Skeletal muscle cell (primary cell): ENCODE data around the gene GDI1.
A peak's percentile ranks its signal among the peaks of the same experiment; 100 is the strongest.
"Not testable (repeated sequence)": the region's sequence is repeated elsewhere in the genome, so short reads cannot be mapped to it uniquely, and the experiment has no call there.

ENCODE experiments used
- DNase-seq: peaks from one replicate; pipeline ENCODE4 v3.0.0-alpha.2; 2010; ENCODE audit warnings: low read depth
- H3K4me3 ChIP-seq: 2 replicates; pipeline ENCODE4 v1.5.1; 2011; ENCODE audit warnings: low read depth, mild to moderate bottlenecking, control low read depth, low read length, moderate library complexity

The GDI1 gene

DNA sequence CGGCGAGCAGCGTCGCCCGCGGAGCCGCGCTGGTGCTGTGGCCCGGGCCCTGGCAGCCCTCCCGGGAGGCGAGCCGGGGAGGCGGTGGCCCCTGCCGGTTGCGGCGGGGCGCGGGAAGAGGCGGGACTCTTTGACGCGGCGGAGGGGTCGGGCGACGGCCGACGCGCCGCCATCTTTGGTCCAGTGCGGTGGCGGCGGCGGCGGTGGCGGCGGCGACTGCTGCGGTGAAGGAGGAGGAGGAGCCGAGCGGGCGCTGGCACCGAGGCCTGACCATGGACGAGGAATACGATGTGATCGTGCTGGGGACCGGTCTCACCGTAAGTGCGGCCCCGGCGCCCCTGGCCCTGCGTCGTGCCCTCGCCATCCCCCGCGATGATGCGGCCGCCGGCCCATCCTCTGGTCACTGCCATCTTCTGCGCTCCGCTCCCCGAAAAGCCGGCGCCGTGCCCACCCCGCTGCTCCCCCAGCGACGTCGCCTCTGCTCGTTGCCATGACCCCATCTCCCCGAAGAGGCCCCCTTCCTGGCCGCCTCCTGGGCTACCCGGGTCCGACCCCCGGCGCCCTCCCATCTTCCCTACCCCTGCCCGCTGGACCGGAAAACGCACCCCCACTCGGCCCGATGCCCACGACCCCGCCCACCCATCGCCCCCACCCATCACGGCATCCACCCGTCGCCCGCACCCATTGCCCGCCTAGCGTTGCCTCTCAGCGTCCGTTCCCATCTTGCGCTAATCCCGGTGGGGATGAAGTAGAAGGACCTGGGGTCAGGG is at the start of gene GDI1:
Gene GDI1 (plus strand): TSS at position 172 of the 770 bp plus-strand sequence. CDS start 101 bp downstream, at position 273.
- DNase-seq: no peak

DNA sequence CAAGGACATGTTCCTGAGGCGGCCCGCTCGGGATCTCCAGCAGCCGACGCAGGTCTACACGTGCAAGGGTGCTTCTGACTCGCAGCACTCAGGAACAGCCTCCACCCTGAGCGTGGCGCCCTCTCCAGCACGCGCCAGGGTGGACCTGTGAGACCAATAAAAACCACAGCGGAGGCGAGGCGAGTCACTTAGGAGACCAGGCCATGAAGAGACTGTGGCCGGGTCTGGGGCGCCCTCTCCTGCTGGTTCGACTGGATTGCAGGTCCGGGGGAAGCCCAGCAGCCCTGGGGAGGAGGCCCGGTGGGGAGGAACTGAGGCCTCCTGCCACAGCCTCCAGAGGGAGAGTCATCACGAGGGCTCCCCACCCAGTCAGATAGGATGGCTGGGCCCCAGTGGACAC is 48.9 kb upstream of the GDI1 start:
- not testable (repeated sequence) for H3K4me3 ChIP-seq, DNase-seq

More for the DNA sequence above, at the start of gene GDI1:
- H3K4me3 ChIP-seq: peak within 1 kb of the TSS; percentile 56

DNA sequence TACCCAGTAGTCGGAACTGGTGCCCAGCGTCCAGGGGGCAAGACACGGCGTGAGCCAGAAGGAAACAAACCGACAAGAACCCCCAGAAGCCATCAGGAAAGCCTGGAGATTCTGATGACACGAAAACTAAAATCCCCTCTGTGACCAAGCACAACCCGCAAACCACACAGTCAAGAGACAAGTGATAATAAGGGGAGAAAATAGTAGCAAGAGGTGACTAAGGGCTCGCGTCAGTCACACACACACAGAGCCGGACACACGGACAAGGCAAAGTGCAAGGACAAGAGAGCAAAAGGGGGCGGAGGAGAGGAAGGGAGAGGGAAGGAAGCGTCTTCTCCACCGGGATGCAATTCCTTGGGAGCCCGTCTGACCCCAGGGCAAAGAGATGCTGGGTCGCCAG is 48.3 kb upstream of the GDI1 start:
- not testable (repeated sequence) for DNase-seq, H3K4me3 ChIP-seq

DNA sequence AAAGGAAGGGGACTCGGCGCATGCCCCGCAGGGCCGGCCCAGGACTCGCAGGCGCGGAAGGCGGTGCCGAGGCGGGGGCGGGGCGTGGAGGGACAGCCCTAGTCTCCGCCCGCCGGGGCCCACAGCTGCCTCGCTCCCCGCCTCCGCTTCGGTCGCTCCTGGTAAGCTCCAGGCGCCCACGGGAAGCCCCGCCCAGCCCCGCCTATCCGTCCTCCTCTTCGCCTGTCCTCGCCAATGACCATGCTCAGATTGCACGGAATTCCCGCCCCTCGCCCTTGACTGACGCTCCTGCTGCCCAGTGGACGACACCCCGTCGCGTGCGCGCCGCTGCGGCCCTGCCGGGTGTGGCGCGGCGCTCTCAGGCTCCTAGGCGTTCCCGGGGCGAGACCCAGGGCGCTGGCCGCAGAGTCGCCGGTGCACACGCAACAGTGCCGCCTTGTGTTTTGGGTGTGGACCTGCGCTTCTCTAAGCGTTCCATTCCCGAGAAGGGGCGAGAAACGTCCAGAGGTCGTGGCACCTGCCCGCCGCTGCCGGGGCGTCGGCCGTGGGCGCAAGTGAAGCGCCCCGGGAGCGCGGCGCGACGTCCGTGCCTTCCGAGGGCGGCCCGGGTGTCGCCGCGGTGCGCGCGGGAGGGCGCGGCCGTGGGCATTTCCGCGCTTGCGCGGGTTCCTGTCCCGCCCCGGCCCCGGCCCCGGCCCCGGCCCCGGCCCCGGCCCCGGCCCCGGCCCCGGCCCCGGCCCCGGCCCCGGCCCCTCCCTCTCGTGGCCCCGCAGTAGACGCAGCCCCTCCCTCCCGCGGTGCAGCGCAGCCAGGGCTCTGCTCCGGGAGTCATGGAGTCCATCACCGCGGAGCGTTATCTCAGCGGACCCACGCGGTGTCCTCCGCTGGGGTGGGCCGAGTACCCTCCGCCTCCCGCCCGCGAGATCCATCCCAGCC is 46.9 kb upstream of the GDI1 start:
- peak overlapping the region; percentile 33 for H3K4me3 ChIP-seq
- not testable (repeated sequence) for DNase-seq

DNA sequence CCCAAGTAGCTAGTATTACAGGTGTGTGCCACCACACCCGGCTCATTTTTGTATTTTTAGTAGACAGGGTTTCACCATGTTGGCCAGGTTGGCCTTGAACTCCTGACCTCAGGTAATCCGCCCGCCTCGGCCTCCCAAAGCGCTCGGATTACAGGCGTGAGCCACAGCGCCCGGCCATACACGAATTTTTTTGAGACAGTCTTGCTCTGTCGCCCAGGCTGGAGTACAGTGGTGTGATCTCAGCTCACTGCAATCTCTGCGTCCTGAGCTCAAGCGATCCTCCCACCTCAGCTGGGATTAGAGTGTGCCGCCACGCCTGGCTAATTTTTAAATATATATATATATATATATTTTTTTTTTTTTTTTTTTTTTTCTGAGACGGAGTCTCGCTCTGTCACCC is 40.6 kb upstream of the GDI1 start:
- not testable (repeated sequence) for H3K4me3 ChIP-seq

DNA sequence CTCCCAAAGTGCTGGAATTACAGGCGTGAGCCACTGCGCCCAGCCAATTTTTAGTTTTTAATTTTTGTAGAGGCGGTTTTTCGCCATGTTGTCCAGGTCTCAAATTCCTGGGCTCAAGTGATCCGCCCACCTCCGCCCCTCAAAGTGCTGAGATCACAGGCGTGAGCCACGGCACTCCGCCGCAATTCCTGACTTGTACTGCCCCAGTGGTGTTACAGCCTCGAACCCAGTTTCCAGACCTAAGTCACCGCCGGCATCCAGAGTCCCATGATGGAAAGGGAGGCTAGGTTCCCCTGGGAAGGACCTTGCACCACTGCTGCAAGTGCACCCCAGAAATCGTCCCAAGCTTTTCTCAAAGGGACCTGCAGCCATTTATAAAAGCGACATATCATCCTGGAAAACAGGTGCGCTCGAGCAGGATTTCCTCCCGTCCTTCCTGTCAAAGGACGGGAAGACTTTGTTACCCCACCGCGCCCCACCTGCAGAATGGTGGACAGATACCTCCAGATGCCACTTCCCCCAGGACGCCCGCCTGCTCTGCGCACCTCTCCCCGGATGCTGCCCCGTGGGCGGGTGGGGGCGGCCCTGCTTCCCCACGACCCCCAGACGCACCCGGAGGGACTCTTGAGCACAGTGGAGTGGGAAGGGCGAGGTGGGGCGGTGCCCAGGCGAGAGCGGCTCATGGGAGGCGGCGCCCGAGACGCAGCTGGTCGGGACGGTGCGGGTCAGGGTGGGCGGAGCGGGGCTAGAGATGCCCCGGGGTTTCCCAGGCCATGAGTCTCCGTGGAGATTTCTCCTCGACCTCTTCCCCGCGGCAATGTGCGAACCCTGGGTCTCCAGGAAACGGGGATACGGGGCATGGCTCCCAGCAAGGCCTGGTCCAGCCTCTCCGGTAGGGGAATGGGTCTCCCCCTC is 39.7 kb upstream of the GDI1 start:
- no peak for DNase-seq
- peak overlapping the region; percentile 70 for H3K4me3 ChIP-seq

More for the DNA sequence above, 40.6 kb upstream of the GDI1 start:
- DNase-seq: not testable (repeated sequence)

DNA sequence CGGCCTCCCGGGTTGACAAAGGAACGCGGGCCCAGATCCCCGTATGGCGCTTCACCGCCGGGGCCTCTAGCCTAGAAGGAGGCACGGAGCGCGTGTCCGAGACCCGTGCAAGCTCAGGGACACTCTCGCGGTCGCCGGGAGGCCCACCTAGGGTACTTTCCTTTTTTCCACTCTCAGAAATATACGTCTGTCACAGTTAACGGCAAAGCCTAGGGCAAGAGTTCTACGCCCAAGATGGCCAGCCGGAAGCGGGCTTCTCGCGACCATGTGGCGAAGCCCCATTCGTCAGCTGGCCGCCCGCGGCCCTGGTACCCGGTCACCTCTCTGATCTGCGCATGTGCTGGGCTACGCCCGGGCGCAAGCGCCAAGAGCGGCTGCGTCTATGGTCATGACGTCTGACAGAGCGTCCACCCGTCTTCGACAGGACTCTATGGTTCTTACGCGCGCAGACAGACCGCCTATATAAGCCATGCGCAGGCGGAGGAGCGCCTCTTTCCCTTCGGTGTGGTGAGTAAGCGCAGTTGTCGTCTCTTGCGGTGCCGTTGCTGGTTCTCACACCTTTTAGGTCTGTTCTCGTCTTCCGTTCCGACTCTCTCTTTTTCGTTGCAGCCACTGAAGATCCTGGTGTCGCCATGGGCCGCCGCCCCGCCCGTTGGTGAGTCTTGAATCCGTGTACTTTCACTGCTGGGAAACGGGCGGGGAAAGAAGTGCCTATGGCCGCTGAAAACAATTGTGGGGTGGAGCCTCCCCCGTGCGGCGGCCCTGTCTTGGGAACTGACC is 38.9 kb upstream of the GDI1 start, which contains the start of gene RPL10:
Gene RPL10 (plus strand): TSS at position 490 of the 780 bp plus-strand sequence. CDS start 143 bp downstream, at position 633.
- H3K4me3 ChIP-seq: peak within 1 kb of the TSS; percentile 70
- peak; percentile 90 for DNase-seq

DNA sequence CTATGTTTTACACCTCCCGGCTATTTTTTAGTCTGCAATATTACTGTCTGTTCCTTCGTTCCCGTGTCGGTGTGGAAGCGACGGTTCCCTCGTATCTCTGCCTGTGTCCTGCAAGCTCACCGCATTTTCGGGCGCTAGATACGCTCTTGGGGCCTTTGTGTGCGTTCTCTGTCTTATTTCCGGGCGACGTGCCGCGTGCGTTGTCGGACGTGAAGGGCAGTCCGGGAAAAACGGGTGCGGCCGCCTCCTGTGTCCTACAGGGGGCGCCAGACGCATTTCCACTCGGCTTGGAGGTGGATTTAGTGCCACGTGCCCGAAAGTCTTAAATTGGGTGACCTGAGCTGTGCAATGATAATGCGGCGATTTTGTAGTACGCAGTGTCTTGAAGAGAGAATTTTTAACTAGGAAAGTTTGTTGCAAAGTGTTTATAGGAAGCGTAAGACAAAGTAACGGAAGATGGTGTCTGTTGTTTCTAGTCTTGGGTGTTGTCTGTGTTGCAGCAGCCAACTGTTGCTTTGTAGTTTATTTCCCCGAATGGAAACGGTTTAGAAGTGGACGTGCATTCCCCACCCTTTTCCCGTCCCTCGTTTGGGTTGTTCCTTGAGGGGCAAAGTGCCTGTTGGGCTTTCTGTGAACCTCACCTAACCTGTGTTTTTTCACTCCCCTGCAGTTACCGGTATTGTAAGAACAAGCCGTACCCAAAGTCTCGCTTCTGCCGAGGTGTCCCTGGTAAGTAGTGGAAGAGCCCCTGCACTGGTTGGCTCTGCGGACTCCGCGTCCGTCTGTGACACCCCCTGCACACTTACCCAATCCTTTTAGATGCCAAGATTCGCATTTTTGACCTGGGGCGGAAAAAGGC is 38.1 kb upstream of the GDI1 start:
- no peak for DNase-seq
- peak overlapping the region; percentile 70 for H3K4me3 ChIP-seq

DNA sequence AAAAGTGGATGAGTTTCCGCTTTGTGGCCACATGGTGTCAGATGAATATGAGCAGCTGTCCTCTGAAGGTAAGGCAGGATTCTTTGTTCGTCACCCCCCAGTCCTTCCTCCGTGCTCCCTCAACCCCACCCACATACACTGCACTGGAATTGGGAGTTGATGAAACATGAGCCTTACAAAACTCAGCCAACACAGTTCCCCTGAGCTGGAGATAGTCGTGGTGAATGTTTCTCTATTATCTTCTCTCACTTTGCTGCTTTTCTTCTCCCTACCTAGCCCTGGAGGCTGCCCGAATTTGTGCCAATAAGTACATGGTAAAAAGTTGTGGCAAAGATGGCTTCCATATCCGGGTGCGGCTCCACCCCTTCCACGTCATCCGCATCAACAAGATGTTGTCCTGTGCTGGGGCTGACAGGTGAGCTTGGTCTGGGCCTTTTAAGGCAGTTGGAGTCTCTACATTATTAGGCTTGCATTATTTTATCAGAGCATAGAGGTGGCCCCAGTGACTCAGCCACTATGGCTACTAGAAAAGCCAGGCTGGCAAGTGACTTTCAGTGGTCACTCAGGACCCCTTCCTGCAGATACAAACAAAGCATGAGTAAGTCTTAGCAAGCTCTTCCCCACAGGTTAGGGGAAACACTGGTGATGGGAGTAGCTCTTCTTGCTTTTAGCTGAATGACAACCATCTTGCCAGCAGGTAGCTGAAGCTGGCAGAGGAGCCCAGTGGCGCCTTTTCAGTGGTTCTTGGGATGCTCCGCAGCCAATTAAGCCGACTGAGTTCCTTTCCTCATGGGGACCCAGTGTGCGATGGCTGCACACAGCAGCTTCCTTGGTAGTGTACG is 37.2 kb upstream of the GDI1 start:
- peak overlapping the region; percentile 70 for H3K4me3 ChIP-seq
- no peak for DNase-seq

DNA sequence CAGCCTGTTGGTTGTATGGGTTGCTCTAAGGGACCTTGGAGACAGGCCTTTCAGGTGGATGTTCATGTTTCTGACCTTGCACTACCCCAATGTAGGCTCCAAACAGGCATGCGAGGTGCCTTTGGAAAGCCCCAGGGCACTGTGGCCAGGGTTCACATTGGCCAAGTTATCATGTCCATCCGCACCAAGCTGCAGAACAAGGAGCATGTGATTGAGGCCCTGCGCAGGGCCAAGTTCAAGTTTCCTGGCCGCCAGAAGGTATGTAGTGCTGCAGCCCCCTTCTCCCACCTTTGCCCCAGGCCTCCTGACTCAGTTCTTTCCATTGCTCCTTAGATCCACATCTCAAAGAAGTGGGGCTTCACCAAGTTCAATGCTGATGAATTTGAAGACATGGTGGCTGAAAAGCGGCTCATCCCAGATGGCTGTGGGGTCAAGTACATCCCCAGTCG is 36.6 kb upstream of the GDI1 start:
- peak overlapping the region; percentile 70 for H3K4me3 ChIP-seq
- DNase-seq: not testable (repeated sequence)

DNA sequence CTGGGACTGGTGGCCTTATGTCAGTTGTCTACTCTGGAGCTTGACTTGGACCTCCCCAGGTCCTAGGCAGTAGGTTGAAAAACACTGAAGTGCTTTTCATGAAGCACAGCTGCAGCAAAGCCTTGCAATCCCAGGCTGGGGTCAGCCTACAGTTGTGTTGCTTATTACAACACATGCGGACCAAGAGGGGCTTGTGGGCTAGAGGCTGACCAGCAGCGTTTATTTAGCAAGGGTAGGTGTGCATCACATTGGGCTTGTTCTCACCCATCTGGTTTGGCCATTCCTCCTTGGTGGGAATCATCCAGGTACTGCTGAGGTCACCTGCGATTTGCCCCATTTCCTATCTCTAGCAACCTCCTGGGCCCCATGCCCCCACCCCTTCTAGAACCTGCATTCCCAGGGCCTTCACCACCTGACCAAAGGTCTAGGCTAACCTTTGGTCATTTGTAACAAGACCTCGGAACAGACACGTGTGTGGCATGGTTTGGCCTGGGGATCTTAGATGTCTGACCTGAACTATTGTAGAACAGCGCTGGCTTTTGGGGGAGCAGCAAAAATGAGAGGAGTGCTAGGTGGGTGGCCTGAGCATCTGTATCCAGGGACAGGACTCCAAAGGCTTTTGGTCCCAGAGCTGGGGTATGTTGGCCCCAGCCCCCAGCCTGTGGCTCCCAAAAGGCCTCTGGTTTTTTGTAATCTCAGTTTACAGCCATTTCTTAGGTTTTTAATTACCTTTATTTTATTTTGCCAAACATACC is 35.7 kb upstream of the GDI1 start:
- DNase-seq: no peak
- H3K4me3 ChIP-seq: no peak overlapping the region

DNA sequence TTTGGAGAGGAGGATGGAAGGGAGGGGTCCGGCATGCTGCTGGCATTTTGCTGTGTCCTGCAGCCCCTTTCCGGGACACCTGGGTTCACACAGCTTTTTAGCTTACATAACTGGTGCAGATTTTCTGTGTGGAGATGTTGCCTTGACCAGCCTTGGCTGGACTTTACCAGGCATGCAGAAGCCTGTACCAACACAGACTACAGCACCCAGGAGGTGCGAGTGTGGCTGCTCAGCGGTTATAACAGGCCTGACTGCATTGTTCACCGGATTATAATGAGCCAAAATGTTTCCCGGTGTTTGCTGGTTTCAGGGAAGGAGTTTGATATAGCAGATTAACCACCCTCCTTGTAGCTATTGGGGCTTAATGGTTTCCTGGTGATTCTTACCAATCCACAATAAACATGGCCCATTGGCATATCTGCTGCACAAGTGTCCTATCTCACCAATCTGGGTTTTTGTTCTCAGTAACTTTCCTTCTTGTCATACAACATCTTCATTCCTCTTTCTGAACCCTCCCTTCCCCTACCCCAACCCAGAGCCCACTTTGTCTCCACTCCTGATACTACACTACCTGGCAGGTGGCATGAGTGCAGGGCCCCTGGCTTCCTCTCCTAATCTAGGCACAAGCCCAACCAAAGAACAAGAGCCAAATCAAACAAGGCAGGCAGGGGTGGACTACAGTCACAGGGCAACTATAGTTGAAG is 34.9 kb upstream of the GDI1 start:
- no peak overlapping the region for H3K4me3 ChIP-seq
- DNase-seq: no peak

DNA sequence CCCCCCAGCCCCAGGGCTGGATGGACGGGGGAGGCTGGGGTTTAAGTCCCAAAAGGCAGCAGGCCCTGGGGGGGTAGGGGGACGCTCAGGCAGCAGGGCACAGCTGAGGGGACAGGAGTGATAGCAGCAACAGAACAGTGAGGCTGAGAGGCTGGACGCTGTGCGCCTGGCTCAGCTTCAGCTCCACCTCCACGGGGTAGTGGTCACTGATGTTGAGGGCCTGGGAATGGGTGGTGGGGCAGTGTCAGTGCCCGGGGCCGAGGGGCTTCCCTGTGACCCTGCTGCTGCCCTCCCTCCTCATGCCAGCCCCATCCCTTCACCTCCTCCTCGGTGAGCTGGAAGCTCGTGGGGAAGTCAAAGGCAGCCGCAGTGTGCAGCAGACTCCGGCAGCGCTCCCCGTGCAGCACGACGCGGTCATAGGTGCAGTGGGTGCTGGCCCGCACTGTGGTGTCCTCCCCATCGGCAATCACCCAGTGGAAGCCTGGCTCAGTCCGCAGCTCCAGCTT is 34.3 kb upstream of the GDI1 start:
- DNase-seq: no peak
- H3K4me3 ChIP-seq: no peak overlapping the region

DNA sequence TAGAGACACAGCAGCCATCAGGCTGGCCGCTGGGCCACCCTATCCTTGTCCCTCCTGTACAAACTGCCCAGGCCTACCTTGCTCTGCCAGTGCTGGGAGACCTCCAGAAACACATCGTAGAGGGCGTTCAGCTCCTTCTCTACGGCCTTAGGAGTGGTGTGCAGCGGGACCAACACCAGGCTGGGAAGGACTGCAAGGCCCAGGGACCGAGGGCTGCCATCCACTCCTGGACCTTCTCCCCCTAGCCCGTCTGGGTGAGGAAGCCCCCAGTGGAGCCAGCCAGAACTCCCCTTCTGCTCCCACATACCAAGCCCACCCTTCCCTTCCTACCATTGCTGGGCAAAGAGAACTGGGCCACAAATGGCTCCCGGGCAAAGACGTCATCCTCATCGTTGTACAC is 33.8 kb upstream of the GDI1 start:
- DNase-seq: no peak
- no peak overlapping the region for H3K4me3 ChIP-seq

DNA sequence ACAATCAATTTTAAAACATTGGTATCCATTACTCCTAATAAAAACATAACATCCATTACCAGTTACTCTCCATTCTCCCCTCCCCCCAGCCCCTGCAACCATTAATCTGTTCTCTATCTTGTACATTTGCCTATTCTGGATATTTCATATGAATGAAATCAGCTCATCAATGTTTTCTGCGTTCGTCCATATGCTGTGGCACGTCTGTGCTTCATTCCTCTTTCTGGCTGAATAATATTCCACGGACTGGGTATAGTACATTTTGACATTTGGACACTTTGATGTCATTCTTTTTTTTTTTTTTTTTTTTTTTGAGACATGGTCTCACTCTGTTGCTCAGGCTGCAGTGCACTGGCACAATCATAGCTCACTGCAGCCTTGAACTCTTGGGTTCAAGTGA is 33.1 kb upstream of the GDI1 start:
- no peak for DNase-seq
- no peak overlapping the region for H3K4me3 ChIP-seq
